Measurements from ENCODE around the gene TFIP11. TPM values are rescaled to one million over a fixed set of nuclear protein-coding genes. Genes with fewer than 3 reads are reported as not detected.

The TFIP11 gene
- total and polyA plus RNA-seq, 2 of the 8 experiments (the other 6 are each of a cell fraction or from before 2014, with no cell fraction given) = 18.1 to 28.3 TPM

DNA sequence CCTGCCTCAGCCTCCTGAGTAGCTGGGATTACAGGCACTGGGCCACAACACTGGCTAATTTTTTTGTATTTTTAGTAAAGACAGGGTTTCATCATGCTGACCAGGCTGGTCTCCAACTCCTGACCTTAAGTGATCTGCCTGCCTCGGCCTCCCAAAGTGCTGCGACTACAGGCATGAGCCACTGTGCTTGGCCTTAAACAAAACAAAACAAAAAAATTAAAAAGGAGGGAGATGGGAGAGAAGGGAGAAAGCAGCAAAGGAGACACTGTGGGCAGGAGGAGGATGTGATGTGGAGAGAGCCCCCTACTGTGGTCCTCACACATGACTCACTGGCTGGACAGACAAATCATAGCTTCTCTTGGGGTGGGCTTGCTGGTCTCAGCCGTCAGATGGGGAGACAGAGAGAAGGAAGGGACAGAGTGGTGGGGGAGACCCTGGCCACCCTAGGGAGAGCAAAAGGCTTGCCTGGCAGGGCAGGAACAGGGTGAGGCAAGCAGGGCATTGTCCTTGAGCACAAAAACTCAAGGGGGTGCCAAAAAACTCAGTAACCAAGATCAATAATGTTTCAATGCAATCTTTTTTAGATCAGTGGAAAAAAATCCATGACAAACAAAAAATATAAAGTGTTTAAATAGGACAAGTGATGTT, 46.1 kb upstream of the TFIP11 start:
- no peak overlapping the region for H4K91ac ChIP-seq (replicated peaks; ENCODE audit: insufficient read length, low read length)
- H3K4me1 ChIP-seq (replicated peaks in 1 of 4; ENCODE audit: control insufficient read depth in 3 of 4, insufficient read depth in 4 of 4, low read length in 3 of 4) = peaks cover 17 to 35% (median 24%) of the 10 kb centered on the region in 4 experiments
- ChIA-PET POLR2A (ENCODE audit: partially characterized antibody) (interaction anchor here (1.2 to 2.7 kb wide), 5 partner anchors 15 to 75 kb away, joined by 3 to 8 read pairs (median 4); partner anchors contain the start of genes HPS4, SRRD and TPST2), CTCF (ENCODE audit: partially characterized antibody) (interaction anchor here (1.7 to 2.1 kb wide), 2 partner anchors 15 to 65 kb away, joined by 4 read pairs; no protein-coding TSS in a partner anchor)
- no peak overlapping the region for H2AFZ ChIP-seq (ENCODE audit: low read length)
- no peaks in the 10 kb centered on the region for H3K23me2 ChIP-seq (ENCODE audit: low read depth, low read length)
- TF ChIP-seq POLR2AphosphoS5 (IDR thresholded peaks at IDR 0.05; ENCODE audit: low read depth, low read length) (no peak), HDAC2 (IDR thresholded peaks at IDR 0.05; ENCODE audit: borderline replicate concordance in 1 of 2, low read depth in 2 of 2, low read length in 2 of 2) (no peak), CBX5 (IDR thresholded peaks at IDR 0.05; ENCODE audit: low read depth, low read length) (no peak), TAF1 (IDR thresholded peaks at IDR 0.05; ENCODE audit: low read depth, low read length) (no peak), JUND (IDR thresholded peaks at IDR 0.05; ENCODE audit: low read length) (no peak), SP1 (IDR thresholded peaks at IDR 0.05; ENCODE audit: low read depth, low read length) (no peak), CHD2 (IDR thresholded peaks at IDR 0.05; ENCODE audit: low read length) (no peak)
- TF ChIP-seq, protein P1, sequence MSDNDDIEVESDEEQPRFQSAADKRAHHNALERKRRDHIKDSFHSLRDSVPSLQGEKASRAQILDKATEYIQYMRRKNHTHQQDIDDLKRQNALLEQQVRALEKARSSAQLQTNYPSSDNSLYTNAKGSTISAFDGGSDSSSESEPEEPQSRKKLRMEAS (IDR thresholded peaks at IDR 0.05) = no peak
- H3K9me3 ChIP-seq (ENCODE audit: insufficient read depth in 2 of 2, low read depth in 1 of 2, low read length in 1 of 2) = no peaks in the 10 kb centered on the region
- no peak overlapping the region for H3K23ac ChIP-seq (ENCODE audit: insufficient read length)
- FAIRE-seq (no peak), DNase-seq (ENCODE audit: low read depth in 1 of 2, low spot score in 2 of 2) (no peak)
- H2BK120ac ChIP-seq (replicated peaks; ENCODE audit: low read depth, low read length) = no peak overlapping the region
- H4K8ac ChIP-seq (ENCODE audit: extremely low read depth, insufficient read depth, low read length) = peak overlapping the region; percentile 35; the same call in 1 of the 2 replicates
- no peak overlapping the region for H2BK20ac ChIP-seq (ENCODE audit: low read length)
- no peaks in the 10 kb centered on the region for H3K36me3 ChIP-seq (ENCODE audit: control insufficient read depth in 2 of 4, insufficient read depth in 4 of 4, low read length in 3 of 4)
- peaks cover 15 to 75% of the 10 kb centered on the region in 2 experiments for H3K79me2 ChIP-seq (ENCODE audit: control insufficient read depth in 1 of 2, insufficient read depth in 2 of 2, low read length in 2 of 2)
- peak overlapping the region; percentile 92 for H3K4ac ChIP-seq (replicated peaks; ENCODE audit: insufficient read length, low read depth, low read length)
- peak overlapping the region; percentile 97; the same call in 1 of the 2 replicates for H2AK5ac ChIP-seq (ENCODE audit: low read depth, low read length)
- H2BK5ac ChIP-seq (ENCODE audit: low read depth, low read length) = peak overlapping the region; percentile 72; the same call in 1 of the 2 replicates
- no peak overlapping the region for H3K56ac ChIP-seq (replicated peaks; ENCODE audit: insufficient read length, low read depth, low read length)
- peak overlapping the region; percentile 34; the same call in 1 of the 2 replicates for H3K18ac ChIP-seq (ENCODE audit: extremely low read depth, low read length)
- peaks cover 5 to 11% of the 10 kb centered on the region in 2 experiments for H4K20me1 ChIP-seq (replicated peaks in 1 of 2; ENCODE audit: control insufficient read depth in 1 of 2, insufficient read depth in 2 of 2, low read length in 2 of 2)
- no peaks in the 10 kb centered on the region for H3K27me3 ChIP-seq (replicated peaks in 1 of 4; ENCODE audit: control insufficient read depth in 3 of 4, extremely low read depth in 1 of 4, insufficient read depth in 3 of 4, low read length in 3 of 4)
- H3K27ac ChIP-seq (ENCODE audit: low read depth, low read length) = no peak overlapping the region
- peak overlapping the region in 1 of 2 experiments; percentile 22; a peak in 1 of 4 replicates for H3K4me2 ChIP-seq (ENCODE audit: insufficient read depth in 1 of 2, low read depth in 2 of 2, low read length in 2 of 2)
- H2BK15ac ChIP-seq (ENCODE audit: low read length) = no peak overlapping the region; the same call in 1 of the 2 replicates
- no peak overlapping the region for H3K14ac ChIP-seq (ENCODE audit: insufficient read length)
- H3K4me3 ChIP-seq (ENCODE audit: extremely low read depth in 1 of 4, insufficient read depth in 2 of 4, low read depth in 3 of 4, low read length in 4 of 4) = no peak overlapping the region
- 79% methylated on average over 3 of the region's 3 CpGs; no CpG with 5 or more reads in 1 of the 2 experiments for WGBS, 2 experiments (ENCODE audit: extremely low coverage in 1 of 2, insufficient coverage in 1 of 2, insufficient read length in 1 of 2, insufficient replicate concordance in 2 of 2, low coverage in 1 of 2, low lambda C conversion rate in 2 of 2, missing lambda C conversion rate in 1 of 2)
- H3K9ac ChIP-seq (replicated peaks in 1 of 4; ENCODE audit: extremely low read depth in 1 of 4, low read depth in 3 of 4, low read length in 3 of 4) = no peak overlapping the region
- no peak overlapping the region for H4K5ac ChIP-seq (ENCODE audit: insufficient read length, low read depth, low read length)
- H2BK12ac ChIP-seq (ENCODE audit: low read depth, low read length) = no peak overlapping the region
- peaks cover 20% of the 10 kb centered on the region for H3K79me1 ChIP-seq (ENCODE audit: low read depth, low read length)
